ENCODE measurements around the gene C2orf92.
A peak's percentile ranks its signal among the peaks of the same experiment; 100 is the strongest.
"Not testable (repeated sequence)": the region's sequence is repeated elsewhere in the genome, so short reads cannot be mapped to it uniquely, and the experiment has no call there.

C2orf92 gene

GRCh38 chr2:97669448-97669847 lies at the start of gene C2orf92:
Gene C2orf92 (plus strand): TSS chr2:97669713. CDS start chr2:97669789, 76 bp downstream.
- no peak for DNase-seq (ENCODE audit: low spot score)

DNA sequence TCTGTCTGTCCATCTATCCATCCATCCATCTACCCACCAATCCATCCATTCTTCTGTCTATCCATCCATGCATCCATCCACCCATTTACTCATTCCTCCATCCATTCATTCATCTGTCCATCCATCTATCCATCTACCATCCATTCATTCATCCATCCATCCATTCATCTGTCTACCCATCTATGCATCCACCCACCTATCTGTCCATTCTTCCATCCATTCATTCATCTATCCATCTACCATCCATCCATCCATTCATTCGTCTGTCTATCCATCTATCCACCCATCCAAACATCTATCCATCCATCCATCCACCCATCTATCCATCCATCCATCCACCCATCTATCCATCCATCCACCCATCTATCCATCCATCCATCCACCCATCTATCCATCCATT lies 49.0 kb upstream of the C2orf92 start:
- DNase-seq (ENCODE audit: low spot score) = not testable (repeated sequence)

GRCh38 chr2:97622976-97623375 lies 46.5 kb upstream of the C2orf92 start:
- DNase-seq (ENCODE audit: low spot score) = peak; percentile 25

DNA sequence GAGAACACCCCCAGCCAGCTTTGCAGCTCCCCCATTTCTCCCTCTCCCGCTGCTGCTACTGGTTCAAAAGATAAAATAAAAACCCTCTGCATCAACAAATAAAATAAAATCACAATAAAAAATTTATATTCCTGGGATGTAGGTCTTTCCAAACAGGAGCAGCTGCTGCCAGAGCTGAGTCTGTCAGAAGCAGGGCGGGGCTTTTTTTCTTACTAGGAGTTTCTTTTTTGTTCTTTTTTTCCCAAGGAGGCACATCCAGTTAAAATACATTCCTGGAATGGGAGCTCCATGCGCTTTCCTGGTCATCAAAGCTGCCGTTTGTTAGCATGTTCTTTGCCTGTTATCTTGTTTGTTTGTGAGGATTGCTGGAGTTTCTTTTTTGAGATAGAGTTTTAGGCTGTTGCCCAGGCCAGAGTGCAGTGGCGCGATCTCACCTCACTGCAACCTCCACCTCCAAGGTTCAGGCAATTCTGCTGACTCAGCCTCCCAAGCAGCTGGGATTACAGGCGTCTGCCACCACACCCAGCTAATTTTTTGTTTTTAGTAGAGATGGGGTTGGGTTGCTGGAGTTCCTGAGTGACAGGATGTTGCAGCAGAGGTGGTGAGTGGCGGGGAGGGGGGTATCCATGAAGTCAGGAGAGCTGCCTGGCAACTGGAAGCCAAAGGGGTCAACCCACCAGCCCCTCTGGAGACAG lies 44.0 kb upstream of the C2orf92 start:
- DNase-seq (ENCODE audit: low spot score) = not testable (repeated sequence)

- not testable (repeated sequence) for DNase-seq (ENCODE audit: low spot score)
Observed at GRCh38 chr2:97626049-97626430, 43.5 kb upstream of the C2orf92 start.

DNA sequence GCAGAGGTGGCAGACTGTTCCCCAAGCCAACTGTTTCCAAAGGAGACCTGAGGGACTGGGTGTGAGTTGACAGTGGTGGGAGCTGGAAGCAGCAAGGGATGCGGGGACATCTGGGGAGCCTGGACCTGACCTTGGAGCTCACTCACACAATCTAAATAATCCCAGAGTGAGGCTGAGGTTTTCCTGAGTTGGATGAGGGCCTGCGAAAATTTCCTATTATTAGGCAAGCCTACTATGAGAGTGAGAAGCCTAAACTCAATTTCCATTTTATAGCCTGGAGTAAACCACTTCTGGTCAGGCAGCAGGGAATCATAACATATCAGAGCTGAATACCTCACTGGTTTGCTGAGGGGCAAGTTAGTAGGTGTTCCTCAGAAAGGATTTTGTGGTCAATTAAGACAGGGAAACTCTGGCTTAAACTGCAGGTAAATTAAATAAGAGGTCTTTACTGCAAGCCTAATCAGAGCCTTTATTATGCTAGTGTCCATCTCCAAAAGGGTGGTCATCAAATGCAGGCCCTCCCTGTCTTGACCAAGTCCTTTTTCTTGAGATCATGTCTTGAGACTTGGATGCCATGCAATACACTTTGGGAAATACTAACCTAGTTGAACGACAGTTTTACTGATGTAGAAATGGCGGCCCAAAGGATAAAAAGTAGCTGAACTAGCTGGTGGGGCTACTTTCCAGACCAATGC lies 25.3 kb upstream of the C2orf92 start:
- DNase-seq (ENCODE audit: low spot score) = no peak

- no peak for DNase-seq (ENCODE audit: low spot score)
Observed at GRCh38 chr2:97645112-97645694, 24.3 kb upstream of the C2orf92 start.

DNA sequence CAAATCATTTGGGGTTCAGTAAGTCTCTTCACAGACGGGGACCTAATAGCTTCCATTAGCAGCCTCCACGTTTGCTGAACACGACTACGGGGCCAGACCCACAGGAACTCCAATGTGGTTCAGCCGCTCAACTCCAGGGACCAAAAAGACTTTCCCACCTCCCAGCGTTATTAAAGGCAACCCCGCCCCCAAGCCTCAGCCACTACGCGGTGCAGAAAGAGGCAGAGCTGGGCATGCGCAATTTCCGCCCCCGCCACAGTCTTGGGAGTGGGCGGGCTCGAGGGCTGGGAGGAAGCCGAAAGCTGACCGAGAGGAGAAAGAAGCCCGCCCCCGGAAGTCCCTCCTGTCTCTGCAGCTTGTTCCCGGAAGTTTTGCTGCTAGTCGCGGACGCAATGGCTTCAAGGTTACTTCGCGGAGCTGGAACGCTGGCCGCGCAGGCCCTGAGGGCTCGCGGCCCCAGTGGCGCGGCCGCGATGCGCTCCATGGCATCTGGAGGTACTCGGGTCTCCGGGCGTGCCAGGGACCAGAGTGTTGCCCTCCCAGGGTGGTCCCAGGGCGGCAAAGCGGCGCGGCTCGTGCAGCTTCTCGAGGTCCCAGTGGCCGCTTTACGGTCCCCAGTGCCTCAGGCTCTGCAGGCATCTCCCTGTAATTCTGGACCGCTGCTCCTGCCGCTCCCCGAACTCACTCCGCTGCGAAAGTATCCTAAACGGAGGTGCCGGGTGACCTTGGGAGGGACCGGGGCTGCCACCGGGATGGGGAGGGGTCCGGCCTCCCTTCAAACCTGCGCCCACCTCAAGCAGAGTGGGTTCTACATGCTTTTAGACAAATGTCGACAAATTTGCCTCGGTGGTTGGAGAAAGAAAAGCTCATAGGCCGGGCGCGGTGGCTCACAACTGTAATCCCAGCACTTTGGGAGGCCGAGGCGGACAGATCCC lies 23.6 kb upstream of the C2orf92 start, which contains the start of gene COX5B:
Gene COX5B, plus strand, starts transcription at position 368 of the 935 bp plus-strand sequence. Its CDS starts 25 bp downstream, at position 393.
- DNase-seq (ENCODE audit: low spot score) = peak; percentile 98

DNA sequence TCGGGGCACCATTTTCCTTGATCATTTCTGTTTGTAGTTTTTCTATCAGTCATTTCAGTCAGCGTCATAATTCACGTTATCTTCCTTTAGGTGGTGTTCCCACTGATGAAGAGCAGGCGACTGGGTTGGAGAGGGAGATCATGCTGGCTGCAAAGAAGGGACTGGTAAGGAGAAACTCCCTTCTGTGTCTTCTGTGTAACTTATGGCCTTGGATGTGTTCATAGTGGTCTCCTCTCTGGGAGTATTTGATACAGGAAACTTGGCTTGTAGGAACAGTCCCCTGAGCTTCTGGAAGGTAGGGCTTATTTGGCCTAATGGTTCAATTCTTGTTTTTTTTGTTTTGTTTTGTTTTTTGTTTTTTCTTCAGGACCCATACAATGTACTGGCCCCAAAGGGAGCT lies 22.5 kb upstream of the C2orf92 start:
- no peak for DNase-seq (ENCODE audit: low spot score)

GRCh38 chr2:97651114-97651513 lies 18.4 kb upstream of the C2orf92 start:
- DNase-seq (ENCODE audit: low spot score) = no peak

GRCh38 chr2:97653473-97653872 lies 16.0 kb upstream of the C2orf92 start:
- DNase-seq (ENCODE audit: low spot score) = no peak

GRCh38 chr2:97653874-97654273 lies 15.6 kb upstream of the C2orf92 start:
- no peak for DNase-seq (ENCODE audit: low spot score)

GRCh38 chr2:97654309-97654708 lies 15.2 kb upstream of the C2orf92 start:
- DNase-seq (ENCODE audit: low spot score) = no peak

GRCh38 chr2:97654791-97655190 lies 14.7 kb upstream of the C2orf92 start:
- DNase-seq (ENCODE audit: low spot score) = no peak

DNA sequence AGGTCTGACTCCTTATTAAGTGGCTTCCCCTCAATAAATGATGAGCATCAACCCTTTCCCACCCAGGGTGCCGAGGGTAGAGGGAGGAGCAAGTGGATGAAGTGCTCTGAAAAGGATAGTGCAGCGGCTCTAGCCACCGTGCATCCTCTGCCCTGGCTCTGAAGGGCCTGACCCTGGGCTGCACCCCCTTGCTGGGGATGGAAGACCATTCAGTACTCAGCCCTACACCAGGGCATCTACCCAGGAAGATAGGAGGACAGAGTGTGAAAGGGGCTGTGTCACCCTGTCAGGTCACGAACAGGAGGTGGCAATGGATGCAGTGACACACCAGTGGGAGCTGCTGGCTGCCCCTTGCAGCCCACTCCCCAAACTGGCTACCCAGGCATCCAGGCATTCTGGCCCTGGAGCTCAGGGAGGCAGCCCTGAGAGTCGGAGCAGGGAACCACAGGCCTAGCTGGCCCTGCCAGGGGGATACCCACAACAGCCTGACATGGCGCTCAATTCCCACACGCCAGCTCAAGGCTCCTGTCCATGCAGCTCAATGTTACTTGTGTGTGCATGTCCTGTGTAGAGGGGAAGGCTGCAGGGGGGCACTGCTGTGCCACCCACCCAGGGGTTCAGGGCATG lies 13.3 kb upstream of the C2orf92 start:
- no peak for DNase-seq (ENCODE audit: low spot score)

DNA sequence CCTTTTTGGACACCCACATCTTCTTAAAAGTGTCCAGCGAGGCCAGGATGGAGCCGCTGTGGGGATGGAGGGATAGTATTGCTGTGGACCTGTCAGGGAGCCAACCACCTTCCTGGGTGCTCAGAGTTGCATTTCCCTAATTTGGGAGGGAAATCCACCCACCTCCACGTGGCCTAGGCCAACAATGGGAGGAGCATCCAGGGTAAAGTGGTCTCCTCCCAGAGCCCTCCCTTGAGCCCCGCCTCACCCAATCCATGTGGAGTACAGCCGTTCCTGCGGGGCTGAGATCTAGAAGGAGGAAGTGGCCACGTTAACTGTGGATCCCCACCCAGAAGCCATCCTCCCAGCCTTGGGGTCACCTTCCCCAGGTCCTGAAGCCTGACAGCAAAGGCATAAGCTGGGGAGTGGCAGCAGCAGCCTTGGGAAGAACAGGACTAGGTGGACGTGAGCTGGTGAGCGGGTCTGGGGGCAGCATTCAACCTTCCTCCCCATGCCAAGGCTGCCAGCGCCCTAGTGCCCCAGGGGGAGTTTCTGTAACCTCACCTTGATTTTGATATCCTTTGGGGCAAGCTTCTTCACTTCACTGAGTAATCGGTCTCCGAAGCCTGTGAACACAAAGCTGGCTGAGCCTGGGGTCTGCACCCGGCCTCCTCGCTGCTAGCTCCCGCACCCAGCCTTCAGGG lies 12.5 kb upstream of the C2orf92 start:
- no peak for DNase-seq (ENCODE audit: low spot score)

- no peak for DNase-seq (ENCODE audit: low spot score)
Observed at GRCh38 chr2:97657986-97658690, 11.4 kb upstream of the C2orf92 start.

DNA sequence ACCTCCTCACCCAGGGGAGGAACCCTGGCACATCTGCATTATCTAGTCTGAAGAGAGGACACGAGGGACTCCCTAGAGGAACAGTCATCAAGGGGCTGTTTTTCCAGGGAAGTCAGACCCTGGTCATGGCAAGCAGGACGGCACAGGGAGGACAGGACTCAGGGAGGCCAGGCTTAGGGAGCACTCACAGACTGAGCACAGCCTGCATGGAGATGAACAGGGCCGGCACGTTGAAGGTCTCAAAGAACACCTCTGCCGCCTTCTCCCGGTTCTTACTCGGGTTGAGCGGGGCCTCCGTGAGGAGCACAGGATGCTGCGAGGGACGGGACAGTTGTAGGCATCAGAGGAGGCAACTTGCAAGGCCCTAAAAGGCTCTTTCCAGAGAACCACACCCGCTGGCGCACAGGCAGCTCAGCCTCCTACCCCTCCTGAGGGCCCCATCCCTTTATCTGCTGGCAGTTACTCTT lies 10.8 kb upstream of the C2orf92 start:
- DNase-seq (ENCODE audit: low spot score) = no peak

- no peak for DNase-seq (ENCODE audit: low spot score)
Observed at GRCh38 chr2:97659256-97660043, 10.1 kb upstream of the C2orf92 start.

Measured in ecto neural progenitor cell (in vitro differentiated cells).